Transverse colon (tissue), 4 donors: ENCODE measurements around the gene SUN1. TPM values are rescaled to one million over a fixed set of nuclear protein-coding genes. Genes with fewer than 3 reads are reported as not detected.

Source experiments
- DNase-seq: peaks from one replicate; pipeline ENCODE4 v3.0.0-alpha.2; 2019
- H3K27ac ChIP-seq, 4 donors: fragments of 200-600 bp; sonication (generic); 2 replicates each; pipeline ENCODE4 v1.5.1; 2016 to 2018; ENCODE audit warnings: inconsistent platforms in 4 of 4
- H3K27me3 ChIP-seq: fragments of 200-600 bp; sonication (generic); 2 replicates; pipeline ENCODE4 v1.5.1; 2017; ENCODE audit warnings: inconsistent platforms
- H3K36me3 ChIP-seq, 4 donors: fragments of 200-600 bp; sonication (generic); 2 replicates each; pipeline ENCODE4 v1.5.1; 2017 to 2019; ENCODE audit warnings: inconsistent platforms in 4 of 4
- H3K4me1 ChIP-seq, 4 donors: fragments of 200-600 bp; sonication (generic); 2 replicates each; pipeline ENCODE4 v1.5.1; 2017 to 2020; ENCODE audit warnings: inconsistent platforms in 4 of 4
- H3K4me3 ChIP-seq, 4 donors: fragments of 200-600 bp; sonication (generic); 1 replicate in 1 of 4; 2 replicates in 3 of 4; pipeline versions ENCODE4 v1.5.1 to v1.6.1; 2017 to 2019; ENCODE audit warnings: inconsistent platforms in 4 of 4
- H3K9me3 ChIP-seq, 2 donors: fragments of 200-600 bp; sonication (generic); 2 replicates each; pipeline ENCODE4 v1.5.1; 2017 to 2019; ENCODE audit warnings: inconsistent platforms in 2 of 2
- CTCF ChIP-seq, 5 experiments: fragments of 200-600 bp in 3 of 5; fragments of 450-650 bp in 2 of 5; sonication (generic) in 3 of 5; IDR thresholded peaks; 1 replicate in 2 of 5; 2 replicates in 3 of 5; pipeline ENCODE4 v1.5.1; 2016 to 2017; ENCODE audit warnings: antibody characterized with exemption in 5 of 5, inconsistent platforms in 3 of 5, mild to moderate bottlenecking in 2 of 5, moderate library complexity in 1 of 5
- EP300 ChIP-seq: sonication (generic); formaldehyde crosslinking; IDR thresholded peaks from one replicate; pipeline ENCODE4 v1.6.1; 2017; ENCODE audit warnings: antibody characterized with exemption, low read depth
- POLR2A ChIP-seq: fragments of 450-650 bp; IDR thresholded peaks from one replicate; pipeline ENCODE4 v1.6.1; 2016; ENCODE audit warnings: antibody characterized with exemption, mild to moderate bottlenecking, moderate library complexity
- POLR2AphosphoS5 ChIP-seq, 3 donors: sonication (generic); formaldehyde crosslinking; IDR thresholded peaks; one replicate each; pipeline ENCODE4 v1.6.1; 2016; ENCODE audit warnings: antibody characterized with exemption in 3 of 3
- WGBS, 2 donors: methylation state at CpG; one replicate each; pipeline ENCODE4 v1.1.5; 2018; ENCODE audit warnings: low coverage in 1 of 2; 5-methylcytosine and 5-hydroxymethylcytosine counted together
- in situ Hi-C, 4 donors: fragments of 200-750 bp; cut with MboI; loops; one replicate each; pipeline versions ENCODE4 v1.15.0 to v1.15.1; 2017; ENCODE audit warnings: low sequenced_read_pairs in 3 of 4, low pct_ligation_motif_present in 1 of 4, low pct_unique_long_range_greater_than_20kb in 1 of 4
- intact Hi-C: fragments of 100-400 bp; cut with DNase I; formaldehyde crosslinking; loops from one replicate; pipeline ENCODE4 v1.15.1; 2023; ENCODE audit warnings: low total_unique reads
- total RNA-seq, 4 donors: library from RNA; depleted of rRNA; stranded (reverse); fragments of >200 nt; gene quantifications; one replicate each; pipeline ENCODE4 v1.1.0, GENCODE V29; 2016

SUN1 gene
- total RNA-seq, 4 donors from 2014 or later: 92.7 to 569 (median 162) TPM

- H3K4me1 ChIP-seq: peaks cover 17 to 66% (median 39%) of the 10 kb centered on the region in 4 donors
- intact Hi-C loops: no loop called here
These were observed 10.6 kb upstream of the SUN1 start for GRCh38 chr7:821688-822087.

GRCh38 chr7:822692-823276 is 9.5 kb upstream of the SUN1 start:
- TF ChIP-seq CTCF (IDR thresholded peaks at IDR 0.05) (no peak), EP300 (no peak), POLR2A (no peak), POLR2AphosphoS5 (IDR thresholded peaks at IDR 0.05) (no peak)
- Histone ChIP-seq H3K4me1 (peaks cover 17 to 62% (median 33%) of the 10 kb centered on the region in 4 donors), H3K36me3 (no peaks in the 10 kb centered on the region), H3K27me3 (no peaks in the 10 kb centered on the region), H3K27ac (peak overlapping the region; percentile 38 to 67 (median 58)), H3K9me3 (no peaks in the 10 kb centered on the region), H3K4me3 (no peak overlapping the region)
- 90 to 96% methylated on average over 16 to 32 of the region's 32 CpGs for WGBS, 2 donors
- in situ Hi-C loops: no loop called here
- intact Hi-C loops: no loop called here
- DNase-seq: no peak

More at GRCh38 chr7:821688-822087, 10.6 kb upstream of the SUN1 start:
- no peak for DNase-seq
- in situ Hi-C loops: no loop called here
- TF ChIP-seq CTCF (IDR thresholded peaks at IDR 0.05) (no peak), POLR2A (no peak), EP300 (no peak), POLR2AphosphoS5 (IDR thresholded peaks at IDR 0.05) (no peak)
- Histone ChIP-seq H3K4me3 (no peak overlapping the region), H3K9me3 (no peaks in the 10 kb centered on the region), H3K27me3 (no peaks in the 10 kb centered on the region), H3K36me3 (no peaks in the 10 kb centered on the region), H3K27ac (peak overlapping the region; percentile 38 to 67 (median 58))
- WGBS, 2 donors: 59 to 67% methylated on average over 1 to 11 of the region's 11 CpGs

GRCh38 chr7:823649-824048 is 8.6 kb upstream of the SUN1 start:
- WGBS, 2 donors: 57 to 70% methylated on average over 3 to 8 of the region's 8 CpGs
- Histone ChIP-seq H3K27ac (peak overlapping the region; percentile 38 to 67 (median 58)), H3K4me3 (no peak overlapping the region), H3K4me1 (peaks cover 17 to 57% (median 28%) of the 10 kb centered on the region in 4 donors), H3K36me3 (no peaks in the 10 kb centered on the region), H3K9me3 (no peaks in the 10 kb centered on the region), H3K27me3 (no peaks in the 10 kb centered on the region)
- in situ Hi-C loops: no loop called here
- DNase-seq: no peak
- intact Hi-C loops: no loop called here
- TF ChIP-seq POLR2A: no peak
- TF ChIP-seq POLR2AphosphoS5 (IDR thresholded peaks at IDR 0.05): no peak
- no peak for TF ChIP-seq CTCF (IDR thresholded peaks at IDR 0.05)
- TF ChIP-seq EP300: no peak

- peaks cover 17 to 57% (median 28%) of the 10 kb centered on the region in 4 donors for H3K4me1 ChIP-seq
- H3K27ac ChIP-seq: peak overlapping the region; percentile 38 to 67 (median 58)
- no peaks in the 10 kb centered on the region for H3K9me3 ChIP-seq
- DNase-seq: no peak
- intact Hi-C loops: no loop called here
- H3K36me3 ChIP-seq: no peaks in the 10 kb centered on the region
- 74 to 81% methylated on average over 7 of the region's 7 CpGs for WGBS, 2 donors
- TF ChIP-seq EP300 (no peak), CTCF (IDR thresholded peaks at IDR 0.05) (no peak), POLR2A (no peak), POLR2AphosphoS5 (IDR thresholded peaks at IDR 0.05) (no peak)
- in situ Hi-C loops: no loop called here
- no peaks in the 10 kb centered on the region for H3K27me3 ChIP-seq
- H3K4me3 ChIP-seq: no peak overlapping the region
These were observed 8.2 kb upstream of the SUN1 start for GRCh38 chr7:824081-824480.
